ENCODE data around the gene FGF19. TPM values are rescaled to one million over a fixed set of nuclear protein-coding genes. Genes with fewer than 3 reads are reported as not detected.

Gene FGF19, protein sequence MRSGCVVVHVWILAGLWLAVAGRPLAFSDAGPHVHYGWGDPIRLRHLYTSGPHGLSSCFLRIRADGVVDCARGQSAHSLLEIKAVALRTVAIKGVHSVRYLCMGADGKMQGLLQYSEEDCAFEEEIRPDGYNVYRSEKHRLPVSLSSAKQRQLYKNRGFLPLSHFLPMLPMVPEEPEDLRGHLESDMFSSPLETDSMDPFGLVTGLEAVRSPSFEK
- total RNA-seq (ENCODE audit: low replicate concordance), result not detected in 2 replicates

DNA sequence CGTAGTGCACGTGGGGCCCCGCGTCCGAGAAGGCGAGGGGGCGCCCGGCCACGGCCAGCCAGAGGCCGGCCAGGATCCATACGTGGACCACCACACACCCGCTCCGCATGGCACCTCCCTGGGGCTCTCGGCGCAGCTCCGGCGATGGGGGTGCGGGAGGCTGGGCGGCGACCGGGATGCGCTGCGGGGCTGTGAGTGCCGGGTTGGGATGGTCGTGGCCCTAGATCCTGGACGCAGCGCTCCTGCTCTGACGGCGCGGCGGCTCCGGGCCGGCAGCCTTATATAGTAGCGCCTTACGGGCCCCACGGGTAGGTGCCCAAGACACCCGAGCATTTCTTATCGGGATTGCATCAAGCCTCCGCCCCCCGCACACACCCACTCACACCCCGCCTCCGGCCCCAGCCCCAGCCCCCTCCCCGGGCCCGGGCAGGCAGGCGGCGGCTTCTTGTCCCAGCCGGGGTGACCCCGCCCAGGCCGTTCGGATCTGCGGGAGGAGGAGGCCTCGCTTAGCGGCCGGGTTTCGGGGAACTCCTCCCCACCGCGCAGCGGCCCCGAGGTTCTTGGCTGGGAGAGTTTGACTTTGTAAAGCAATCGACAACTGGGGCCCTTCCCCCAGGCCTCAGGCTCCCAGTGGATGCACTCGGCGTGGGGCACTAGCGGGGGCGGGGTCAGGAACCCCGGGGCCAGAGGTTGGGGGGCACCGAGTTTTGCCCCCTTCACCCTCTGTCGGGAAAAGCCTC is at the start of gene FGF19:
FGF19 (minus strand) TSS at position 255 of the 740 bp plus-strand sequence; CDS start at position 109, 146 bp downstream.
- TF ChIP-seq, protein P1, sequence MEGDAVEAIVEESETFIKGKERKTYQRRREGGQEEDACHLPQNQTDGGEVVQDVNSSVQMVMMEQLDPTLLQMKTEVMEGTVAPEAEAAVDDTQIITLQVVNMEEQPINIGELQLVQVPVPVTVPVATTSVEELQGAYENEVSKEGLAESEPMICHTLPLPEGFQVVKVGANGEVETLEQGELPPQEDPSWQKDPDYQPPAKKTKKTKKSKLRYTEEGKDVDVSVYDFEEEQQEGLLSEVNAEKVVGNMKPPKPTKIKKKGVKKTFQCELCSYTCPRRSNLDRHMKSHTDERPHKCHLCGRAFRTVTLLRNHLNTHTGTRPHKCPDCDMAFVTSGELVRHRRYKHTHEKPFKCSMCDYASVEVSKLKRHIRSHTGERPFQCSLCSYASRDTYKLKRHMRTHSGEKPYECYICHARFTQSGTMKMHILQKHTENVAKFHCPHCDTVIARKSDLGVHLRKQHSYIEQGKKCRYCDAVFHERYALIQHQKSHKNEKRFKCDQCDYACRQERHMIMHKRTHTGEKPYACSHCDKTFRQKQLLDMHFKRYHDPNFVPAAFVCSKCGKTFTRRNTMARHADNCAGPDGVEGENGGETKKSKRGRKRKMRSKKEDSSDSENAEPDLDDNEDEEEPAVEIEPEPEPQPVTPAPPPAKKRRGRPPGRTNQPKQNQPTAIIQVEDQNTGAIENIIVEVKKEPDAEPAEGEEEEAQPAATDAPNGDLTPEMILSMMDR (IDR thresholded peaks at IDR 0.05; ENCODE audit: insufficient read depth, low read length), result no peak
- DNase-seq (ENCODE audit: low read depth), result no peak
- H3K4me3 ChIP-seq (ENCODE audit: low read depth, low read length), result no peak within 1 kb of the TSS

DNA sequence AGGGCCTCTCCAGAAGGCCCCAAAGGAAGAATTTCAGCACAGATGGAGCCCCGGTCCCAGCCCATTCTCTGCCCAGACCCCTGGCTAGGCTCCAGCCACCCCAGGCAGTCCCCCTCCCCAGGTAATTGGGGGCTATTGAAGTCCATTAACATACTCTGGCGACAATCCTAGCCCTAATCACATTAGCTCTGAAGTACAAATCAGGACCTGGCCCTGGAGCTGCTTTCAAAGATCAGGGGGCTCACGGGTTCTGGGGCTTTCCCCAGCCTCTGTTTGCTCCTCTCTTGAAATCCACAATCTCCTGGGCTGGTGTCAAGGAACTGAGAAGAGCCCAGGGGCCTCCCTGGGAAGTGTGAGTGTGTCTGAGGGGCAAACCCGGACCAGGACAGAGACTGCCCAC is 49.1 kb upstream of the FGF19 start:
- no peak overlapping the region for H3K4me3 ChIP-seq (ENCODE audit: low read depth, low read length)
- DNase-seq (ENCODE audit: low read depth), result no peak
- TF ChIP-seq, protein P1 (IDR thresholded peaks at IDR 0.05; ENCODE audit: insufficient read depth, low read length), result no peak

DNA sequence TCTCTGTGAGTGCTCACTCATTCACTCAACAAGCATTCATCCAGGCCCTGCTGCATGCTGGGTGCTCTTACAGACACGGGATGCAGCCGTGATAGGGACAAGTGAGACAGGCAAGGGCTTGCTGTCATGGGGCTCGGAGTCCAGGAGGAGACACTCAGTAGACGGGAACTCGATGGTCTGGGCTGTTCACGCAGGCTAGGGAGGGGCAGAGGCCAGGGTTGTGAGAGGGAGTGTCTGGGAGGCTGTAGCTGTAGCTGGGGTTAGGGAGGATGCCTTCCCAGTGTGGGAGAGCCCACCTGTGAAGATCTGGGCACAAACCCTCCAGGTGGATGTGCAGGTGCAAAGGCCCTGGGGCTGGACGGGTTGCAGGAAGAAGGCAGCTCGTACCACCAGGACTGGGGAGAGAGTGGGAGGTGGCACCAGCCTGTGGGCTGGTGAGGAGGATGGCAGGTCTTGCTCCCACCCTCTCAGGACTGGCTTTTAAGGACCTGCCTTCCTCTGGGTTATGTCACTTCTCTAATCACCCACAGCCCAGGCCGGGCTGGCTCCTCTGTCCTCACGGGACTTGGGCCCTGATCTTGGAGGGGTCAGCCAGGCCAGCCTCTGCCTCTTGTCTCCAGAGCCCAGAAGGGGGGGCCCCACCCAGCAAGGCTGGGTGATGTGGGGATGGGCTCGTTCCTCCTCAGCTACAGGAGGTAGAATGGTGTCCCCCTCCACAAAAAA is 47.2 kb upstream of the FGF19 start:
- no peak for DNase-seq (ENCODE audit: low read depth)
- no peak overlapping the region for H3K4me3 ChIP-seq (ENCODE audit: low read depth, low read length)
- TF ChIP-seq, protein P1 (IDR thresholded peaks at IDR 0.05; ENCODE audit: insufficient read depth, low read length), result no peak

DNA sequence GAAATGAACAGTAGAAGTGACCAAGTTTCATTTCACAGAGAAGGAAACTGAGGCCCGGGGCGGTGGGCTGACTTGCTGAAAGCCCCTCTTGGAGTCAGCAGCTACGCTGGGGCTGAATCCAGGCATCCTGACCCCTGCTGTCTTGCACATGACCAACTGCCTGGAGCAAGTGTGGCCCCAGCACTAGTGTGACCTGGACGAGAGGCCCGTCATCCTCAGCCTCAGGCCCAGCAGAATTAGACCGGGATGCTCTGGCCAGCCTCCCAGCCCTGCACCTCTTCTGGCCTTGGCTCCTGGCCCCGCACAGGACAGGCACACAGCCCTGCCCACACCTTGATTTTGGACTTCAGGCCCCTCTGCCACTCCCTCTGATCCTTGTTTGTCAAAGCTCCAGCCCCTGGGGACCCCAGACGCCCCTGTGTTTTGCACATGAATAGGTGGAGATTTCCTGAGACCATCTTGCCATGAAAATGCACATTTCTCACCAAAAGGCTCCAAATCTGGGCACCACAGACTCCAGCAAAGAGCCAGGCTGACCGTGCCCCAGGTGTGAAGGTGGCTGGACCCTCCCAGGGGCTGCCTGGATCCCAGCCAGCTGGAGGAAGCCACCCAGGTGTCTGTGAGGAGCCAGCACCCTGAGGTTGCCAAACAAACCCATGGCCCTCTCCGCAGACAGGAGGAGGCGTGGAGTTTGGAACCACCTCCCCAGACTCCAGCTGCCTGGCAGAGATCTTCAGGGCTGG is 46.5 kb upstream of the FGF19 start:
- DNase-seq (ENCODE audit: low read depth), result no peak
- no peak overlapping the region for H3K4me3 ChIP-seq (ENCODE audit: low read depth, low read length)
- TF ChIP-seq, protein P1 (IDR thresholded peaks at IDR 0.05; ENCODE audit: insufficient read depth, low read length), result no peak

DNA sequence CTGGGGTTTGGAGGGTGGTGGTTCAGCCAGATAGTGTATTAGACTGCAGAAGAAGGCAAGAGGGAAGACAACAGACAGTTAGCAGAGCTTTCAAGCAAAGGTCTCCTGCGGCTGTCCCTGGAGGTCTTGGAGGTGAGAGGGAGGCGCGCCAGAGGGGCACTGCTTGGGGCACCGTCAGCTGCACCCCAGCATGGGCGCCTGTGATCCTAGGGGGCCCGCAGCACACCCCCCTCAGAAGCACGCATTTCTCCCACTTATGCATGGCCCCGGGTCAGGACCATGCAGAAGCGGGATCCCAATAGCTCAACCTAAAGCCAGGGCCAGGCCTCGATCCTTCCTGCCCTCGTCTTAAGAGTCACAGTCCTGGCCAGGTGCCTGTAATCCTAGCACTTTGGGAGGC is 44.8 kb upstream of the FGF19 start:
- H3K4me3 ChIP-seq (ENCODE audit: low read depth, low read length), result no peak overlapping the region
- no peak for DNase-seq (ENCODE audit: low read depth)

More for the DNA sequence above, 44.8 kb upstream of the FGF19 start:
- TF ChIP-seq, protein P1 (IDR thresholded peaks at IDR 0.05; ENCODE audit: insufficient read depth, low read length), result no peak
